Measurements from ENCODE around the gene TMUB2.

Gene TMUB2

GRCh38 chr17:44210342-44211192, 23.8 kb downstream of the TMUB2 start:
- TF ChIP-seq POLR2AphosphoS5 (IDR thresholded peaks at IDR 0.05; ENCODE audit: low read depth, low read length) = peak; percentile 37
- TF ChIP-seq TAF1 (IDR thresholded peaks at IDR 0.05; ENCODE audit: borderline replicate concordance, insufficient read depth, low read length) = no peak
- peak; percentile 48 for TF ChIP-seq FOXP2 (optimal IDR thresholded peaks at IDR 0.05; ENCODE audit: borderline replicate concordance, extremely low read depth, extremely low read length, insufficient read depth)

- TF ChIP-seq POLR2AphosphoS5 (IDR thresholded peaks at IDR 0.05; ENCODE audit: low read depth, low read length) = no peak
- TF ChIP-seq SIN3A (IDR thresholded peaks at IDR 0.05; ENCODE audit: borderline replicate concordance, insufficient read depth, low read length) = no peak
- no peak for TF ChIP-seq TAF1 (IDR thresholded peaks at IDR 0.05; ENCODE audit: borderline replicate concordance, insufficient read depth, low read length)
- no peak for TF ChIP-seq REST (IDR thresholded peaks at IDR 0.05; ENCODE audit: insufficient read depth in 1 of 2, low read depth in 2 of 2, low read length in 2 of 2)
Measured at GRCh38 chr17:44211281-44212265, 24.8 kb downstream of the TMUB2 start.

GRCh38 chr17:44212507-44213402, 26.0 kb downstream of the TMUB2 start:
- TF ChIP-seq REST (IDR thresholded peaks at IDR 0.05; ENCODE audit: insufficient read depth in 1 of 2, low read depth in 2 of 2, low read length in 2 of 2) = no peak
- 0 out of 2 replicates have a peak, but pooled peaks have one; percentile 15 for TF ChIP-seq POLR2AphosphoS5 (IDR thresholded peaks at IDR 0.05; ENCODE audit: low read depth, low read length)
- TF ChIP-seq SIN3A (IDR thresholded peaks at IDR 0.05; ENCODE audit: borderline replicate concordance, insufficient read depth, low read length) = no peak
- no peak for TF ChIP-seq FOXP2 (optimal IDR thresholded peaks at IDR 0.05; ENCODE audit: borderline replicate concordance, extremely low read depth, extremely low read length, insufficient read depth)

GRCh38 chr17:44213403-44214229, 26.8 kb downstream of the TMUB2 start:
- TF ChIP-seq POLR2AphosphoS5 (IDR thresholded peaks at IDR 0.05; ENCODE audit: low read depth, low read length) (no peak), FOXP2 (optimal IDR thresholded peaks at IDR 0.05; ENCODE audit: borderline replicate concordance, extremely low read depth, extremely low read length, insufficient read depth) (no peak), TAF1 (IDR thresholded peaks at IDR 0.05; ENCODE audit: borderline replicate concordance, insufficient read depth, low read length) (no peak), SIN3A (IDR thresholded peaks at IDR 0.05; ENCODE audit: borderline replicate concordance, insufficient read depth, low read length) (no peak), REST (IDR thresholded peaks at IDR 0.05; ENCODE audit: insufficient read depth in 1 of 2, low read depth in 2 of 2, low read length in 2 of 2) (no peak)

All from PFSK-1 (cell line).